Caki2 (cell line): ENCODE results near the gene SLC8A3. TPM values are rescaled to one million over a fixed set of nuclear protein-coding genes. Genes with fewer than 3 reads are reported as not detected.

ENCODE experiments used
- total RNA-seq: library from RNA; depleted of rRNA; stranded (reverse); fragments of >200 nt; shearing (Covaris generic); gene quantifications from 2 replicates; pipeline ENCODE4 v1.2.3, GENCODE V29; 2014; ENCODE audit warnings: low replicate concordance; rRNA removed

Gene SLC8A3
- total RNA-seq, 1 experiment from 2014 or later: 0.91 TPM

Other genes starting within 250 kb of the SLC8A3 start
- gene COX16, start 170.7 kb upstream of the SLC8A3 start, total RNA-seq: 26.6 and 31.9 TPM in 2 replicates
- 8.0 and 22.4 TPM in 2 replicates for gene SYNJ2BP, start 228.1 kb upstream of the SLC8A3 start, total RNA-seq